ENCODE data around the gene RTKN2.

- no peak for TF ChIP-seq MAX (IDR thresholded peaks at IDR 0.05)
- TF ChIP-seq CTCF (IDR thresholded peaks at IDR 0.05; ENCODE audit: low read depth, low read length, missing input control) = no peak
- TF ChIP-seq REST (IDR thresholded peaks at IDR 0.05) = no peak
- no peak for TF ChIP-seq NR2F2 (IDR thresholded peaks at IDR 0.05)
- TF ChIP-seq ATF3 (IDR thresholded peaks at IDR 0.05) = no peak
- TF ChIP-seq TAF1 (conservative IDR thresholded peaks at IDR 0.05) = no peak
- TF ChIP-seq ZBTB33 (IDR thresholded peaks at IDR 0.05) = no peak
- TF ChIP-seq YY1 (IDR thresholded peaks at IDR 0.05) = no peak
- TF ChIP-seq GABPA (IDR thresholded peaks at IDR 0.05 in 1 of 2, conservative IDR thresholded peaks at IDR 0.05 in 1 of 2) = no peak
- TF ChIP-seq HNF4G (IDR thresholded peaks at IDR 0.05) = no peak
Measured at GRCh38 chr10:62178568-62178967, 90.1 kb downstream of the RTKN2 start.

Data from liver (tissue), 3 donors.